ENCODE measurements around the gene PRLR. TPM values are rescaled to one million over a fixed set of nuclear protein-coding genes. Genes with fewer than 3 reads are reported as not detected.
A peak's percentile ranks its signal among the peaks of the same experiment; 100 is the strongest.

Gene PRLR
- total RNA-seq, 1 experiment from 2014 or later: 2.0 TPM

DNA sequence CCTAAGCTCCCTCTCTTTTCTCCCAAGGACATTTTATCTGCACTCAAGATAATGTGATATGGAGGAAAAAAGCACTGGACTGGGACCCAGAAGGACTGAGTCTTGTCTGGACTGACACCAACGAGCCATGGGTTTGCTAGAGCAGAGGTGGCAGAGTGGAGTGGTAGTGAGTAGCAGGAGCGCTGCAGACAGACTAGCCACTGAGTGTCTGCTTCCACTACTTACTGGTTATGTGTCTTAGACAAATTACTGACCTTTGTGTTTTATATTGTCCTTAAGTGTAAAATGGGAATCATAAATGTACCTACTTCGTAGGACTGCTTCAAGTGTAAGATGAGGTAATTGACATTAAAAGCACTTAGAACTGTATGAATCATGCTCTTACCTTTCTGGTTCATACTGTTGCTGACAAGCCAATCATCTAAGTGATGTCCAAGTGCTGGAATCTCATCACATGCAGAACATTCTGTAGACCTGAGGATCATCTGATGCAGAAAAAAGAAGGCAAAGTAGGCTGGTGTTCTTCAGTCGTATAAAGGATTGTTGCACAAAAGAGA lies 12.5 kb upstream of the PRLR start:
- H3K36me3 ChIP-seq (replicated peaks; ENCODE audit: control insufficient read depth, insufficient read depth, low read length): no peaks in the 10 kb centered on the region
- H3K4me3 ChIP-seq (ENCODE audit: insufficient read depth, low read depth, low read length): no peak overlapping the region

DNA sequence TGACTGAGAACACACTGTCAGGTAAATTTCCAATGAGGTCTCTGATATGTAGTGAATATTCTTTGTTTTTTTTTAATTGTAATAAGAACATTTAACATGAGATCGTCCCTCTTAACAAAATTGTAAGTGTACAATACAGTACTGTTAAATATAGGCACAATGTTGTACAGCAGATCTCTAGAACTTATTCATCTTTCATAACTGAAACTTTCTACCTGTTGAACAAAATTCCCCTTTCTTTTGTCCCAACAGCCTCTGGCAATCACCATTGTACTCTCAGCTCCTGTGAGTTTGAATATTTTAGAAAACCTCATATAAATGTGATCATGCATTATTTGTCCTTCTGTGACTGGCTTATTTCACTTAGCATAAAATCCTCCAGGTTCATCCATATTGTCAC lies 10.6 kb upstream of the PRLR start:
- Histone ChIP-seq H3K4me3 (ENCODE audit: insufficient read depth, low read depth, low read length) (no peak overlapping the region), H3K27me3 (ENCODE audit: control insufficient read depth, insufficient read depth, low read length) (no peaks in the 10 kb centered on the region), H3K36me3 (replicated peaks; ENCODE audit: control insufficient read depth, insufficient read depth, low read length) (no peaks in the 10 kb centered on the region)
- DNase-seq: no peak

More for the DNA sequence above, 12.5 kb upstream of the PRLR start:
- no peak for DNase-seq
- H3K27me3 ChIP-seq (ENCODE audit: control insufficient read depth, insufficient read depth, low read length): no peaks in the 10 kb centered on the region

DNA sequence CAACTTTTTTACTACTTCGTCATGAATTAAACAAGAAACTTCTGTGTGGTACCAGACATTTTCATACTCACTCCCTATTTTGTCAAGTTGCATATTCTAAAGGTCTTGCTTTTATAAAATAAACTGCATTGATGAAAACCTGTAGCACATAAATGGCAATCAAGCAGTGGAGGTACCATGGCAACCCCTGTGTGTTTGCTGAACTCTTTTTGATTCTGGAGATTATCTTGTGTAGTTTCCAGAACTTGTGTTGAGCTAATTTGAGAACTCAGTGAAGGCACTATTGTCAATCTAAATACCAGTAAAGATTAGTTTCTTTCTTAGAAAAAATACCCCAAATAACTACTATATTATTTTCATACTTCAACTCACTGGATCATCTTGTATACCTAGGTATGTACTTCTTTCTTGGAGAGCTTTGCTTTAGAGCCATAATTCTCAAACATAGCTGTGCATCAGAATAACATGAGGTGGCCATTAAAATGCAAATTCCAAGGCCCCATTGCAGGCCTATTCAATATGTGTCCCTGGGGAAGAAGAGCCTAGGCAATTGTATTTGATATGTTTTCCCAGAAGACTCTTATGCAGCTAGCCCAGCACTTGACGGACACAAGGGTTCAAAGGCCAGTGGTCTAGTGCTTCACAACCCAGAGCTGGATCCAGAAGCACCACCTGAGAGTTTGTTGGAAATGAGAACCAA lies 9.8 kb upstream of the PRLR start:
- H3K27me3 ChIP-seq (ENCODE audit: control insufficient read depth, insufficient read depth, low read length): no peaks in the 10 kb centered on the region
- DNase-seq: no peak

DNA sequence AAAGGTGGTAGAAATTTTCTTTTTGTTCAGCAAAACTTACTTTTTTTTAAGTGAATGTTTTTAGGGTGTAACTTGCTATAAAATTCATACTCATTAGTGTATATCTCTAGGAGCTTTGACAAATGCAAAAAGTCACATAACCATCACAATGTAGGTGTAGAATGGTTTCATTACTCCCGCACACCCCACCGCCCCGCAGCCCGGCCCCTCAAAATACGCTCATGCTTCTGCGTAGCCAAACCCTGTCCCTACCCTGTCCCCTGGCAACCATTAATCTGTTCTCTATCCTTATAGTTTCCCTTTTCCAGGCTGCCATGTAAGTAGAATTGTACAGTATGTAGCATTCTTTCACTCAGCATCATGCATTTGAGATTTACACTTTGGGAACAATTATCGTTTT lies 9.2 kb upstream of the PRLR start:
- H3K4me3 ChIP-seq (ENCODE audit: insufficient read depth, low read depth, low read length): no peak overlapping the region
- H3K27me3 ChIP-seq (ENCODE audit: control insufficient read depth, insufficient read depth, low read length): no peaks in the 10 kb centered on the region
- no peaks in the 10 kb centered on the region for H3K36me3 ChIP-seq (replicated peaks; ENCODE audit: control insufficient read depth, insufficient read depth, low read length)
- no peak for DNase-seq

More for the DNA sequence above, 9.8 kb upstream of the PRLR start:
- H3K36me3 ChIP-seq (replicated peaks; ENCODE audit: control insufficient read depth, insufficient read depth, low read length): no peaks in the 10 kb centered on the region
- no peak overlapping the region for H3K4me3 ChIP-seq (ENCODE audit: insufficient read depth, low read depth, low read length)

DNA sequence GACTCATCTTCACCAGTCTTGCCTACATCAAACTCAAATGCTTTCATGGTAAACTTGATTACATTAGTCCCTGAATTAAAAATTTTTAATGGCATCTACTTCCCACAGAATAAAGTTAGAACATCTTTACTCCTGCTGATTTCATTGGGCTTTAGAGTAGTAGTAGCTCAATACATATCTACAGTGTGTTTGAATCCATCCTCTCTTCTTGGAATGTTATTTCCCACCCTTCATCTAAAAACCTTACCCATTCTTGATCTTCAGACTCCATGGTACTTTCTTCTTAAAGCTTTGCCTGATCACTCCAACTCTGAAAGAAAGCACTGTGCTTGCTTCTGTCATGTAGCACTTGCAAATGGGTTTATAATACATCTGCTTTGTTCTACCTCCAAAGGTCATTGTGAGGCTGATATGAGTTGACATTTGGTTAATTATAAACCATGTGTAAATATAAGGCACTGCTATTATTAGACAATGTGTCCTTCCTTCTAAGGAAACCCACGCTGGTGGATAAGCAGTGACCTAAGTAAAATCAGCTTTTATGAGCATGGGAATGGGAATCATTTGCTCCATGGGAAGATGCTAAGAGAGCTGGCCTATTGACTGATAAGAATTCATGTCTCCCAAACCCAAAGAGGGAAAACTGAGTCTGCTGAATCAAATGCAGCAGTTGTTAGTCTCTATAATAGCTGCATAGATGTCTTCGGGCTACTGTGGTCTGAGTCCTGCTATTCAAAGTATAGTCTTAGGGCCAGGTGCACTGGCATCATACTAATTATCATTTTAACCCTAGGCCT lies 7.5 kb upstream of the PRLR start:
- no peak for DNase-seq
- Histone ChIP-seq H3K4me3 (ENCODE audit: insufficient read depth, low read depth, low read length) (no peak overlapping the region), H3K27me3 (ENCODE audit: control insufficient read depth, insufficient read depth, low read length) (no peaks in the 10 kb centered on the region), H3K36me3 (replicated peaks; ENCODE audit: control insufficient read depth, insufficient read depth, low read length) (no peaks in the 10 kb centered on the region)

DNA sequence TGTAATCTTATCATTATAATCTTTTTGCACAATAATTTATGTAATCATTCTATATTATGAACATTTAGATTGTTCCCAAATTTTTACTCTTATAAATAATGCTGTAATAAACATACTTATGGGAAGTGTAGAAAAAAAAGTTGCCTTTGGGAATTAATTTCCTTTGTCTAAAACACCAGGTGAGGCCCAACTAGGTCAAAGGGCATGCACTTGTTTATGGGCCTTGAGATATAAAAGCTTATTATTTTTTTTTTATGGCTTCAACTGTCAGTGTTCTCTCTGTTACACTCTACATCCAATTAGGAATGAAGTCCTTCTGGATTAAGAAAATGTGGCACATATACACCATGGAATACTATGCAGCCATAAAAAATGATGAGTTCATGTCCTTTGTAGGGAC lies 6.5 kb upstream of the PRLR start:
- DNase-seq: no peak
- H3K4me3 ChIP-seq (ENCODE audit: insufficient read depth, low read depth, low read length): no peak overlapping the region
- H3K27me3 ChIP-seq (ENCODE audit: control insufficient read depth, insufficient read depth, low read length): no peaks in the 10 kb centered on the region
- no peaks in the 10 kb centered on the region for H3K36me3 ChIP-seq (replicated peaks; ENCODE audit: control insufficient read depth, insufficient read depth, low read length)

DNA sequence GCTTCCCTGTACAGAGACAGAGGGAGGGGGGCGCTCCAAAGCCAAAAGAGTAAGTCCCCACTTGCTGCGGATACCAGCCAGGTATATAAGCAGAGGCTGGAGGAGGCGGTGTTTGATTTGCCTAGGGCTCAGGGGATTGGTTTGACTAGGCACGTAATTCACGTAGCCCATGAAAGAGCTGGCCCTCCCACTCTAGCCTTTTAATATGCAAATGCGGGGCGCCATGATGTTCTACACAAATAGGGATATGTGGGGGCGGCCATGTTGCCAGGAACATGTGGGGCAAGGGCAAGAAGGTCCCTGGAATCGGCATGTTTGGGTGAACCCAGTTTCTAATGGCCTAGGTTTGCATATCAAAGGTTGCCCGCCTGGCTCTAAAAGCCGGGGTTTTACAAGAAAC lies 3.3 kb upstream of the PRLR start:
- H3K27me3 ChIP-seq (ENCODE audit: control insufficient read depth, insufficient read depth, low read length): no peaks in the 10 kb centered on the region; the same call in 1 of the 2 replicates
- H3K36me3 ChIP-seq (replicated peaks; ENCODE audit: control insufficient read depth, insufficient read depth, low read length): no peaks in the 10 kb centered on the region
- H3K4me3 ChIP-seq (ENCODE audit: insufficient read depth, low read depth, low read length): no peak overlapping the region
- DNase-seq: no peak

DNA sequence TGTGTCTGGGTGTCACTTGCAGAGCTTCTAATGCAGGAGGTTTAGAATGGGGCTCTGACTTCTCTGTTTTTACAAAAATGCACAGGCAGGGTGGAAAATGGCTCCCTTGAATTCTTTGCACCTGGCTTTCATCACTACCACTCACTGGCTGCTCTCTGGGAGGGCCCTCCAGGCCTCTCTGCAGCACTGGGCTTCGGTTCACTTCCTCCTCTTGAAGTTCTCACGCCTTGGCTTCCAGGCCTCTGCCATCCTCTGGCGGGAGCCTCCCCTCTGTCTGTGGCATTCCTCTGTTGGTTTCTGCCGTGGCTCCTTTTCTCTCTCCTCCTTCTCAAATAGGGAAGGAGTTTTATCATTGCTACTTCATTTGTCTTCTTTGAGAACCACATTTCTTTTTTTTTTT lies 2.8 kb upstream of the PRLR start:
- Histone ChIP-seq H3K27me3 (ENCODE audit: control insufficient read depth, insufficient read depth, low read length) (no peaks in the 10 kb centered on the region; the same call in 1 of the 2 replicates), H3K36me3 (replicated peaks; ENCODE audit: control insufficient read depth, insufficient read depth, low read length) (no peaks in the 10 kb centered on the region), H3K4me3 (ENCODE audit: insufficient read depth, low read depth, low read length) (no peak overlapping the region)
- no peak for DNase-seq

DNA sequence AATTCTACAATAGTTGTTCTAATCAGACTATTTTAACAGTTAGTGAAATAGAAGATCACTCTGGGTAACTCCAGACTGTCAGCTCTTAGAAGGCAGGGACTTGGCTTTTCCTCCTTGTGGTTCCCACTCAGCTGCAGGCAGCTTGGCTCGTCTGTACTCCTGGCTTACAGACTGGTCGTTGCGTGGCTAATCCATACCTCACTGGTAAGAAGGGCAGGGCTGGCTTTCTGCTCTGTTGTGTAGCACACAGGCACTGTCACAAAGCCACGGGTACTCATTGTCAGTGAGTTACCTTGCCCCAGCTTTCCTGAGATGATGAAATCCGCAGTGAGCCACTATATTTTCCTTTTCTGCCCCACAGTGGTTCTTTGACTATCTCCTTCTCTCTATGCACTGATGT lies 1.8 kb upstream of the PRLR start:
- DNase-seq: no peak
- Histone ChIP-seq H3K27me3 (ENCODE audit: control insufficient read depth, insufficient read depth, low read length) (no peaks in the 10 kb centered on the region; the same call in 1 of the 2 replicates), H3K36me3 (replicated peaks; ENCODE audit: control insufficient read depth, insufficient read depth, low read length) (no peaks in the 10 kb centered on the region), H3K4me3 (ENCODE audit: insufficient read depth, low read depth, low read length) (no peak overlapping the region)

DNA sequence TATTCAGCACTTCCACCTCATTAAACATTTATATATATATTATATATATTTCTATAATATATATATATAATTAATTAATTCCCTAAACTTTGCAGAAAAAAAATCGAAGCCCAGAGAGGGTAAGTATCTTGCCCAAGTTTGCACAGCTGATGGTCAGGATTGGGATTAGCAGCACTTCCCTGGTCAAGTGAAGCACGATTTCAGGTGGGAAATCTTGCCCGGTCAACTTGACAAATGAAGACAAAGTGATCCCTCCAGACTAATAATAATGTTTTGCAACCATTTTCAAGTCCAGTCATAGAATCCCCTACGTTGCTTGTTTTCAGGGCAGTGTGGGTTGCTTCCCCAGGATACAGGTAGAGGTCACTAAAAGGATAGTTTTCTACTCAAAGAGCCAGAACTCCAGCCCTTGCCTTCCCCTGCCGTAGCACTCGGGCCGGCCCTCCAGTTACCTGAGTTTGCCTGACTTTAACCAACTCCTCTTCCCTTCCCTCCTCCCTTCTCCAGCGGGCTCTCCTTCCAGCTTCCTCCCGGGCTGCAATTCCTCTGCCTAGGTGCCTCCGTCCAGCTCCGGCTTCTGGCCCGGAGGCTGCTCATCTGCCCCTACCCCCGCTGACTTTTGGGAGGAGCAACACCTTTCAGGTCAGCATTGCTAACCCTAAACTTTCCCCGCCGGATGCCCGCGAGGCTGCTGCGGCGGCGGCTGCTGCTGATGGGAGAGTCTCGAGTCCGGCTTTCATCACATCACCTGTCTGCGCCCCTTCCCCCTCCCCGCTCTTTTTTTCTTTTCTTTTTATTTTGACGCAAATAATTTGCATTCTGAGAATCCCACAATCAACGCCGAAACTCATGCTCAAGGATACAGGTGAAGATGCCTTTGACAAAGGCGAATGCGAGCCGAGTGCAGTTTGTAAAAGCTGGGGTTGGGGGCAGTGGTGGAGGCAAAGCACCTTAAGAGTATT lies 930 bp downstream of the PRLR start:
- Histone ChIP-seq H3K36me3 (replicated peaks; ENCODE audit: control insufficient read depth, insufficient read depth, low read length) (no peaks in the 10 kb centered on the region), H3K27me3 (ENCODE audit: control insufficient read depth, insufficient read depth, low read length) (no peaks in the 10 kb centered on the region; the same call in 1 of the 2 replicates), H3K4me3 (ENCODE audit: insufficient read depth, low read depth, low read length) (peak overlapping the region; percentile 60)
- peak; percentile 82 for DNase-seq

DNA sequence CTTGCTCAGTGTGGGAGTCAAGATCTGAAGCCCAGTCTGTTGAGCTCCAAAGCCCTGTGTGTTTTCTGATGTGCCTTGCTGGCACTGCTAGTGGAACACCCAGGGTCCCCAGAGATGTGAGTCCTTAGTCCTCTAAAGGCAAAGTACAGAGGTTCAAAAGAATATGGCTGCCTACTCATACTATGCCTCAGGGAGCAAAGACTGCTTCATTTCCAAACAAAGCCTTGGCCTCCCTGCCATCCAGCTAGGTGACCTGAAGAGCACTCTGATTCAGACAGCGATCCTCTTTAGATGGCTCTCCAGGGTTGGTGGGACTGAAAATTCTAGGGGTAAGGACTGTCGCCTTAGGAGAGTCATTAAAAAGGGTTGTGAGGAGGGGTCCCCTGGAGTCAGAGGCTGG lies 2.0 kb downstream of the PRLR start:
- Histone ChIP-seq H3K36me3 (replicated peaks; ENCODE audit: control insufficient read depth, insufficient read depth, low read length) (no peaks in the 10 kb centered on the region), H3K4me3 (ENCODE audit: insufficient read depth, low read depth, low read length) (no peak overlapping the region), H3K27me3 (ENCODE audit: control insufficient read depth, insufficient read depth, low read length) (no peaks in the 10 kb centered on the region; the same call in 1 of the 2 replicates)
- no peak for DNase-seq

DNA sequence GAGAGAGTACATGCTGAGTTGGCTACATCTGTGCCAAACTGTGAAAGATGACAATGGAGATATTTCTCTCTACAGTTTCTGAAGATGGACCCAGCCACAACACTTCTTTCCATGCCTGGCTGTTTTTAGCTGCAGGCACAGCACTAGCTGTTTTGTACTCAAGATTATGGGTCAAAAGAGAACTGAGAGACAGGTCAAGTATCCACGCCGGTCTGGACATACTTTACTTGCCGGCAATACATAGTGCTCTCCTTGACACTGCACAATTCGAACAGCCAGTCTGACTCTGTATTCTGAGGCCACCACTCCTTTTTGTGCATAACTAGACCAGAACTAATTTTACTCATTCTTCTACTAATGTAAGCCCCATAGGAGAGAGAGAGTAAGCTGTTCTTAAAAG lies 2.6 kb downstream of the PRLR start:
- no peak for DNase-seq
- Histone ChIP-seq H3K27me3 (ENCODE audit: control insufficient read depth, insufficient read depth, low read length) (no peaks in the 10 kb centered on the region; the same call in 1 of the 2 replicates), H3K36me3 (replicated peaks; ENCODE audit: control insufficient read depth, insufficient read depth, low read length) (no peaks in the 10 kb centered on the region), H3K4me3 (ENCODE audit: insufficient read depth, low read depth, low read length) (no peak overlapping the region)

DNA sequence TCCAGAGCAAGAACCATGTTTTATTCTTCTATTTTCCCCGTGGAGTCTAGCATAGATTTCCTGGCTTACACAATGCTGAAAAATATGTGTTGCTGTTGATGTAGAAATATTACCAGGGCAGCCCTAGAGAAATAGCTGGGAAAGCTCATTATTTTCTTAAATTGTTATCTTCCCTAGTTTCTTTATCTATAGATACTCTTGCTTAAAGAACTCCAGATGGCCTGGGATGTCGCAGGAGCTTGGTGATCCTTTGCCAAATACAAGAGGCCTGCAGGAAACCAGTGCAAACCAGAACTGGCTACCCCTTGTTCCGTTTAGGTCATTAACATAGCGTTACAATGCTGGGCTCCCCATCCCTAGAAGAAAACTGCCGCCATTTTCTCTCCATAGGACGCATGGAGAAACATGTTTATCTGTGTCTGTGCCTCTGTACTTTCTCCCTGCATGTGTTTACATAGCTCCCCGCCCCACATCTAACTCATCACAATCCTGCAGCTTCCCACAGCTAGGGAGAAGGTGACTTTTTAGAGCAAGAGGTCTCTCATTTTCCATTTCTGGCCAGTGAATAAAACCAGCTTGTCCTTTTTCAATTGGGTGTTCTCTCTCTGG lies 6.4 kb downstream of the PRLR start:
- Histone ChIP-seq H3K4me3 (ENCODE audit: insufficient read depth, low read depth, low read length) (no peak overlapping the region), H3K27me3 (ENCODE audit: control insufficient read depth, insufficient read depth, low read length) (no peaks in the 10 kb centered on the region), H3K36me3 (replicated peaks; ENCODE audit: control insufficient read depth, insufficient read depth, low read length) (no peaks in the 10 kb centered on the region)
- no peak for DNase-seq

DNA sequence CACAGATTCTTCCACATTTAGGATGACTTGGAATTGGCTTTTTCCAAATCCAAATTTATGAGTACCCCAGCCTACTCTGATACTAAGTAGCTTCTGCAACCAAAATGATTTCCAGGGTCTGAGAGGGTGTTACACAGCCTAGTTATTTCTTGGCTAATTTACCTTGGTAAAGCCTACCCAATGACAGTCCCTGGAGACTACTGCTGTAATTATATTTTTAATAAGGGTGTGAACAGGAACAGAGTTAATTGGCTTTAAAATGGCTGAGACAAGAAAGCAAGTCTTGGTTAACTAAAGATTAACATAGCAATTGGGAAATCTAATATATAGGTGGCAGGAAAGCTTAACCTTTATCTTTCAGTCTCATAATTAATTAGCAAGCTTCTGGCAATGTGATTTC lies 9.3 kb downstream of the PRLR start:
- no peaks in the 10 kb centered on the region for H3K27me3 ChIP-seq (ENCODE audit: control insufficient read depth, insufficient read depth, low read length)
- H3K4me3 ChIP-seq (ENCODE audit: insufficient read depth, low read depth, low read length): no peak overlapping the region
- no peak for DNase-seq
- no peaks in the 10 kb centered on the region for H3K36me3 ChIP-seq (replicated peaks; ENCODE audit: control insufficient read depth, insufficient read depth, low read length)

Data from H7 (cell line).